Measurements from ENCODE around the gene HJURP.

- TF ChIP-seq CTCF (IDR thresholded peaks at IDR 0.05; ENCODE audit: borderline replicate concordance, extremely low read depth, low read length, poor library complexity, severe bottlenecking) (no peak), EZH2 (IDR thresholded peaks at IDR 0.05; ENCODE audit: borderline replicate concordance, low read depth, low read length, severe bottlenecking) (no peak)
These were observed 43.2 kb downstream of the HJURP start for GRCh38 chr2:233811087-233811486.
